ENCODE results near the gene TCF12. TPM values are rescaled to one million over a fixed set of nuclear protein-coding genes. Genes with fewer than 3 reads are reported as not detected.

The TCF12 gene
- total RNA-seq, 1 experiment from 2014 or later: 76.7 TPM

GRCh38 chr15:56892659-56893363, 25.6 kb upstream of the TCF12 start:
- Histone ChIP-seq H4K5ac (ENCODE audit: insufficient read length, low read depth, low read length) (no peak overlapping the region), H3K56ac (ENCODE audit: insufficient read length, low read depth, low read length) (no peak overlapping the region), H3K4me2 (ENCODE audit: insufficient read depth, insufficient read length, low read length) (no peak overlapping the region), H3K79me1 (ENCODE audit: insufficient read depth, low read depth, low read length, poor library complexity, severe bottlenecking) (no peaks in the 10 kb centered on the region), H2BK5ac (ENCODE audit: insufficient read length, low read length) (no peak overlapping the region), H2AK5ac (ENCODE audit: insufficient read length, low read length) (no peak overlapping the region), H2BK15ac (ENCODE audit: low read depth, low read length) (no peak overlapping the region), H4K20me1 (ENCODE audit: control insufficient read depth, insufficient read depth, insufficient read length) (no peaks in the 10 kb centered on the region), H3K79me2 (ENCODE audit: insufficient read depth, low read length) (no peaks in the 10 kb centered on the region), H2BK20ac (ENCODE audit: low read depth, low read length, poor library complexity, severe bottlenecking) (no peak overlapping the region), H3K14ac (ENCODE audit: insufficient read depth, low read length) (no peak overlapping the region), H3T11ph (ENCODE audit: low read length) (no peak overlapping the region), H3K18ac (ENCODE audit: insufficient read length, low read depth, low read length) (no peak overlapping the region), H2BK12ac (ENCODE audit: insufficient read length, low read depth, low read length) (no peak overlapping the region), H3K9ac (ENCODE audit: extremely low read depth, insufficient read length, low read length) (no peak overlapping the region), H3K23me2 (ENCODE audit: insufficient read length, low read depth, low read length, poor library complexity, severe bottlenecking) (no peaks in the 10 kb centered on the region), H3K23ac (ENCODE audit: insufficient read length, low read depth, low read length) (no peak overlapping the region), H3K4ac (ENCODE audit: low read depth, low read length) (no peak overlapping the region), H3K4me1 (ENCODE audit: insufficient read depth, low read length) (no peaks in the 10 kb centered on the region), H3K27ac (ENCODE audit: insufficient read length, low read depth, low read length) (no peak overlapping the region), H2BK120ac (ENCODE audit: low read depth, low read length, poor library complexity, severe bottlenecking) (no peak overlapping the region), H2AFZ (ENCODE audit: low read length) (no peak overlapping the region), H4K91ac (ENCODE audit: insufficient read length, low read depth, low read length) (no peak overlapping the region), H3K27me3 (ENCODE audit: insufficient read depth, low read length) (peaks cover 9% of the 10 kb centered on the region; the same call in 1 of the 2 replicates), H4K8ac (replicated peaks; ENCODE audit: insufficient read length, low read depth, low read length) (no peak overlapping the region), H3K9me3 (ENCODE audit: control insufficient read depth, low read depth, low read length) (no peaks in the 10 kb centered on the region)
- Mint-ChIP-seq H3K27me3 (ENCODE audit: low read depth) (peaks cover 21% of the 10 kb centered on the region), H3K9me3 (no peaks in the 10 kb centered on the region), H3K27ac (no peak overlapping the region), H3K4me1 (peaks cover 13 to 20% of the 10 kb centered on the region in 2 experiments), H3K4me3 (no peak overlapping the region), H3K36me3 (ENCODE audit: insufficient read depth in 1 of 3, low read depth in 3 of 3) (peaks cover 0 to 4% (median 2%) of the 10 kb centered on the region in 3 experiments; a peak in 3 of 7 replicates)
- no CpG with 5 or more reads among the region's 2 CpGs for WGBS (ENCODE audit: extremely low coverage, insufficient read length, low lambda C conversion rate)
- DNase-seq: no peak
- TF ChIP-seq CTCF (conservative IDR thresholded peaks at IDR 0.05): no peak

Measured in H9 (cell line).